Stimulated activated CD4-positive, alpha-beta T cell treated with anti-CD3 and anti-CD28 coated beads, Interleukin-4, amount 100 ng/mL, for 1 hour (primary cell): Measurements from ENCODE around the gene IGFL3.

Experiments
- DNase-seq: peaks from one replicate; pipeline ENCODE4 v3.0.0-alpha.2; 2020

The IGFL3 gene

GRCh38 chr19:46076031-46076880 is 48.2 kb downstream of the IGFL3 start:
- no peak for DNase-seq

DNA sequence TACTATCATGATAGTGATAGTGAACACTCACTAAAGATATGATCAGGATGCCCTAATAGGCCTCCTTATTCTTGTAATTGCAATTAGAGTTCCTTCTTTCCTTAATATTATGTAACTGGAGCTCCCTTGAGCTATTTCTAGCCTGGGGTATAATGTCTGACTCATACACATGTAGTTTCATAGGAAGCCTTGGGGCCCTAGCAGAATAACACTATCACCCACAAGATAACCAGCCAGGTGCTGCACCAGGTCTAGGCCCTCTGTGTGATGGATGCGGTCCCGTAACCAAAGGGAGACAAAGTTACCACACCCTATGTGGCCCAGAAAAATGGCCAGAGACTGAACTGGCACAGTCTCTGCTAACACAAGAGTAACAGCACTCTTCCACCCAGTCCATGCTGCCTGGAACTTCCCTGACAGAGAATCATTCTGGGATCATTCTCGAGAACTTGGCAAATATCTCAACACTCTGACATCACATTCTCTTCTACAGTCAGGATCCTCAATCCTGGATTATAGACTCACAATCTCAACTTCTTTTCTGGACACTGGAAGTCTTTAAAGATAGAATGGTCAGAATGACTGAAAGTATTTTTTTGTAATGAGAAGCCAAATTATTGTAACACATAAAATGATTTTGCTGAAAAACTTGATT is 51.1 kb downstream of the IGFL3 start:
- no peak for DNase-seq
